Neural progenitor cell (in vitro differentiated cells): ENCODE data around the gene CACNA1B. TPM values are rescaled to one million over a fixed set of nuclear protein-coding genes. Genes with fewer than 3 reads are reported as not detected.
A peak's percentile ranks its signal among the peaks of the same experiment; 100 is the strongest.

ENCODE experiments used
- DNase-seq: peaks from one replicate; pipeline ENCODE4 v3.0.0-alpha.2; 2016; ENCODE audit warnings: low spot score
- H2AFZ ChIP-seq: fragments of 200-600 bp; sonication (generic); replicated peaks from 2 replicates; pipeline ENCODE4 v1.6.1; 2016; ENCODE audit warnings: antibody characterized with exemption
- H3F3A ChIP-seq: fragments of 200-600 bp; sonication (generic); 2 replicates; pipeline ENCODE4 v1.6.1; 2016; ENCODE audit warnings: antibody characterized with exemption, low read depth
- H3K27ac ChIP-seq: fragments of 200-600 bp; sonication (generic); 2 replicates; pipeline ENCODE4 v1.5.1; 2016; ENCODE audit warnings: mild to moderate bottlenecking
- H3K27me3 ChIP-seq: fragments of 200-600 bp; sonication (generic); 2 replicates; pipeline ENCODE4 v1.6.1; 2016; ENCODE audit warnings: mild to moderate bottlenecking, moderate library complexity
- H3K36me3 ChIP-seq: fragments of 200-600 bp; sonication (generic); 2 replicates; pipeline ENCODE4 v1.5.1; 2016
- H3K4me1 ChIP-seq: fragments of 200-600 bp; sonication (generic); 2 replicates; pipeline ENCODE4 v1.6.1; 2016; ENCODE audit warnings: mixed run types
- H3K4me2 ChIP-seq: fragments of 200-600 bp; sonication (generic); 2 replicates; pipeline ENCODE4 v1.6.1; 2016
- H3K4me3 ChIP-seq: fragments of 200-600 bp; sonication (generic); 2 replicates; pipeline ENCODE4 v1.5.1; 2016
- H3K79me2 ChIP-seq: fragments of 200-600 bp; sonication (generic); 2 replicates; pipeline ENCODE4 v1.6.1; 2016; ENCODE audit warnings: low read depth
- H3K9ac ChIP-seq: fragments of 200-600 bp; sonication (generic); 2 replicates; pipeline ENCODE4 v1.6.1; 2016
- H3K9me3 ChIP-seq: fragments of 200-600 bp; sonication (generic); 2 replicates; pipeline ENCODE4 v1.5.1; 2016; ENCODE audit warnings: low read depth
- H4K20me1 ChIP-seq: fragments of 200-600 bp; sonication (generic); 2 replicates; pipeline ENCODE4 v1.6.1; 2016; ENCODE audit warnings: low read depth
- H3K27ac Mint-ChIP-seq: 3 replicates; pipeline ENCODE4 v1.8.0; 2021; ENCODE audit warnings: mixed read lengths
- H3K27me3 Mint-ChIP-seq: 2 replicates; pipeline ENCODE4 v1.8.0; 2022; ENCODE audit warnings: low read depth, mild to moderate bottlenecking, inconsistent platforms, moderate library complexity, mixed read lengths; ENCODE audit not compliant: insufficient read depth
- H3K36me3 Mint-ChIP-seq: 3 replicates; pipeline ENCODE4 v1.8.0; 2021; ENCODE audit warnings: mixed read lengths
- H3K4me1 Mint-ChIP-seq: 3 replicates; pipeline ENCODE4 v1.8.0; 2021; ENCODE audit warnings: mixed read lengths
- H3K4me3 Mint-ChIP-seq: 3 replicates; pipeline ENCODE4 v1.8.0; 2021; ENCODE audit warnings: mild to moderate bottlenecking, moderate library complexity, mixed read lengths
- H3K9me3 Mint-ChIP-seq: 3 replicates; pipeline ENCODE4 v1.8.0; 2020; ENCODE audit warnings: mixed read lengths
- EZH2 ChIP-seq: fragments of 200-600 bp; sonication (generic); IDR thresholded peaks from 2 replicates; pipeline ENCODE4 v1.6.1; 2017; ENCODE audit warnings: antibody characterized with exemption, mild to moderate bottlenecking, moderate library complexity
- EZH2phosphoT487 ChIP-seq: fragments of 200-600 bp; sonication (generic); IDR thresholded peaks from 2 replicates; pipeline ENCODE4 v1.6.1; 2017; ENCODE audit warnings: antibody characterized with exemption
- total RNA-seq: library from RNA; depleted of rRNA; stranded (reverse); fragments of >200 nt; gene quantifications from 2 replicates; pipeline ENCODE4 v1.2.3, GENCODE V29; 2015; ENCODE audit warnings: low replicate concordance
- TF ChIP-seq, protein P1 (sequence below): fragments of 200-600 bp; sonication (generic); IDR thresholded peaks from 2 replicates; pipeline ENCODE4 v1.5.1; 2017; ENCODE audit warnings: antibody characterized with exemption, mild to moderate bottlenecking

The CACNA1B gene
- total RNA-seq, 1 donor from 2014 or later: 0.30 TPM

DNA sequence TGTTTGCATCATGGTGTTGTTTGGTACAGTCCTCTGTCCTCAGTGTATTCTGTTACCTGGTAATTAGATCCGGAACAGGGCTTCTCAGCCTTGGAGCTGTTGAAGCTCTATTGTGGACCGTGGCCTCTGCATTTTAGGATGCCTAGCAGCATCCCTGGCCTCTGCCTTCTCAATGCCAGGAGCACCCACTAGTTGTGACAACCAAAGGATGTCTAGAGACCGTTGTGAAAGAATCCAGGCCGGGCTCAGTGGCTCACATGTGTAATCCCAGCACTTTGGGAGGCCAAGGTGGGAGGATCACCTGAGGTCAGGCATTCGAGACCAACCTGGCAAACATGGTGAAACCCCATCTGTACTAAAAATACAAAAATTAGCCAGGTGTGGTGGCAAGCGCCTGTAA lies 159.6 kb downstream of the CACNA1B start:
- no peaks in the 10 kb centered on the region for H3K27me3 ChIP-seq
- no peaks in the 10 kb centered on the region for H3K4me1 ChIP-seq
- H3K79me2 ChIP-seq: no peaks in the 10 kb centered on the region
- H3K9ac ChIP-seq: no peak overlapping the region
- no peak overlapping the region for H2AFZ ChIP-seq
- H3K9me3 ChIP-seq: no peaks in the 10 kb centered on the region
- no peaks in the 10 kb centered on the region for H3K36me3 Mint-ChIP-seq
- no peaks in the 10 kb centered on the region for H3K27me3 Mint-ChIP-seq
- no peak overlapping the region for H3K4me2 ChIP-seq
- TF ChIP-seq EZH2 (no peak), EZH2phosphoT487 (no peak)
- TF ChIP-seq, protein P1, sequence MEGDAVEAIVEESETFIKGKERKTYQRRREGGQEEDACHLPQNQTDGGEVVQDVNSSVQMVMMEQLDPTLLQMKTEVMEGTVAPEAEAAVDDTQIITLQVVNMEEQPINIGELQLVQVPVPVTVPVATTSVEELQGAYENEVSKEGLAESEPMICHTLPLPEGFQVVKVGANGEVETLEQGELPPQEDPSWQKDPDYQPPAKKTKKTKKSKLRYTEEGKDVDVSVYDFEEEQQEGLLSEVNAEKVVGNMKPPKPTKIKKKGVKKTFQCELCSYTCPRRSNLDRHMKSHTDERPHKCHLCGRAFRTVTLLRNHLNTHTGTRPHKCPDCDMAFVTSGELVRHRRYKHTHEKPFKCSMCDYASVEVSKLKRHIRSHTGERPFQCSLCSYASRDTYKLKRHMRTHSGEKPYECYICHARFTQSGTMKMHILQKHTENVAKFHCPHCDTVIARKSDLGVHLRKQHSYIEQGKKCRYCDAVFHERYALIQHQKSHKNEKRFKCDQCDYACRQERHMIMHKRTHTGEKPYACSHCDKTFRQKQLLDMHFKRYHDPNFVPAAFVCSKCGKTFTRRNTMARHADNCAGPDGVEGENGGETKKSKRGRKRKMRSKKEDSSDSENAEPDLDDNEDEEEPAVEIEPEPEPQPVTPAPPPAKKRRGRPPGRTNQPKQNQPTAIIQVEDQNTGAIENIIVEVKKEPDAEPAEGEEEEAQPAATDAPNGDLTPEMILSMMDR: no peak
- no peak overlapping the region for H3K4me3 Mint-ChIP-seq
- no peaks in the 10 kb centered on the region for H3K4me1 Mint-ChIP-seq
- peaks cover 2% of the 10 kb centered on the region for H3F3A ChIP-seq
- H4K20me1 ChIP-seq: no peaks in the 10 kb centered on the region
- peaks cover 3% of the 10 kb centered on the region for H3K9me3 Mint-ChIP-seq
- DNase-seq: no peak
- no peak overlapping the region for H3K27ac ChIP-seq
- H3K36me3 ChIP-seq: no peaks in the 10 kb centered on the region
- H3K4me3 ChIP-seq: no peak overlapping the region
- no peak overlapping the region for H3K27ac Mint-ChIP-seq

DNA sequence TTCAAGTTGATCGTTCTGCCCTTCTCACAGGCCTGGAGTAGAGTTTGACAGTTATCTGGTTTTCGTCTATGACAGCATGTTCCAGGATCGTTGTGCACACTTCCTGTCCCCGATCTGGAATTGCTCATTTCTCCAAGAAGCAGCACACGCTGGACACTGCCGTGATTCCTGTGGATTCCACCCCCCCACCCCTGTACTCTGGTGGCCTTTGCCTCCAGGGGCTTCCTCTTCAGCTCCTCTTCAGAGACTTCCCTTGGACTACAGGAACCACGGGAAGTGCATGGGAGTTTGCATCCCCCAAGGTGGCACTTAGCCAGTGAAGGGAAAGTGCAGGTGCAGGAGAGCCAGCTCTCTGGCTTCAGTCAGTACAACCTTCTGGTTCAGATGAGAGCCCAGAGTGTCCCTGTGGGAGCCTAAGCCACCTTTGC lies 160.7 kb downstream of the CACNA1B start:
- H3K9me3 ChIP-seq: no peaks in the 10 kb centered on the region
- H3K4me1 ChIP-seq: no peaks in the 10 kb centered on the region
- H2AFZ ChIP-seq: no peak overlapping the region
- no peak for DNase-seq
- TF ChIP-seq EZH2: no peak
- TF ChIP-seq, protein P1: no peak
- TF ChIP-seq EZH2phosphoT487: no peak
- no peaks in the 10 kb centered on the region for H3K27me3 ChIP-seq
- no peak overlapping the region for H3K4me2 ChIP-seq
- no peaks in the 10 kb centered on the region for H4K20me1 ChIP-seq
- no peak overlapping the region for H3K27ac ChIP-seq
- Mint-ChIP-seq H3K4me3 (no peak overlapping the region), H3K27ac (no peak overlapping the region), H3K9me3 (no peaks in the 10 kb centered on the region), H3K27me3 (no peaks in the 10 kb centered on the region), H3K36me3 (no peaks in the 10 kb centered on the region), H3K4me1 (peaks cover 6% of the 10 kb centered on the region)
- no peaks in the 10 kb centered on the region for H3K36me3 ChIP-seq
- H3F3A ChIP-seq: peaks cover 2% of the 10 kb centered on the region
- H3K79me2 ChIP-seq: no peaks in the 10 kb centered on the region
- H3K9ac ChIP-seq: no peak overlapping the region
- no peak overlapping the region for H3K4me3 ChIP-seq

DNA sequence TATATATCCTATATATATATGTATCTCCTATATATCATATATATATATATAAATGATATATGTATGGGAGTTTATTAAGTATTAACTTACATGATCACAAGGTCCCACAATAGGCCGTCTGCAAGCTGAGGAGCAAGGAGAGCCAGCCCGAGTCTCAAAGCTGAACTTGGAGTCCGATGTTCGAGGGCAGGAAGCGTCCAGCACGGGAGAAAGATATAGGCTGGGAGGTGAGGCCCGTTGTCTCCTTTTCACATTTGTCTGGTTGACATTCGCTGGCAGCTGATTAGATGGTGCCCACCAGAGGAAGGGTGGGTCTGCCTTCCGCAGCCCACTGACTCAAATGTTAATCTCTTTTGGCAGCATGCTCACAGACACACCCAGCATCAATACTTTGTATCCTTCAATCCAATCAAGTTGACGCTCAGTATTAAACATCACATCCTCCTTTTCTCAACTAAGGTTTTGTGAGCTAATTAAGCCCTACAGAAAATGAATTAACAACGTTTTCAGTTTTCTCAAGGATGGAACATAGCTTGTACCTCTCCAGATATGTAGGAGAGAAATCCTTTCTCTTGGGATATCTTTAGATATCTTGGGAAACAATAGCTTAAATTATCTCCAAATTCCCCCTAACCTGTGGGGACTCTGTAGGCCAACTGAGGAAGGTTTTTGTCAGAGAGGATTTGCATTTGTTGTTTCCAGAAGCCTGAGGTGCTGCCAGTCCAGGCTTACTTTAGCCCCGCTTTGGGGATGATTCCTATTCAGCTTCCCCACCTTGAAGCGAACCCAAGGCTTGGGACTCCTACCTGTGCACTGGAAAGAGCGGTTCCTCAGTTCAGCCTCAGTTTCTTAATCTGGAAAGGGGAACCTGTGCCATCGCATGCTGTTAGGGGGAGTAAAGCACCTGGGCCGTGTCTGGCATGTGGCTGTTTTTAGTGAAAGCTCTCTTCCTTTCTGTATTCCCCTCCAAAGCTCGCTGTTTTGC lies 163.2 kb downstream of the CACNA1B start:
- no peaks in the 10 kb centered on the region for H3K27me3 ChIP-seq
- no peak overlapping the region for H2AFZ ChIP-seq
- Mint-ChIP-seq H3K4me3 (no peak overlapping the region), H3K27me3 (peaks cover 3% of the 10 kb centered on the region), H3K27ac (no peak overlapping the region), H3K4me1 (peaks cover 6% of the 10 kb centered on the region), H3K36me3 (no peaks in the 10 kb centered on the region), H3K9me3 (no peaks in the 10 kb centered on the region)
- H3K4me2 ChIP-seq: no peak overlapping the region
- no peaks in the 10 kb centered on the region for H3K4me1 ChIP-seq
- H3K36me3 ChIP-seq: no peaks in the 10 kb centered on the region
- H3K9me3 ChIP-seq: no peaks in the 10 kb centered on the region
- H3K79me2 ChIP-seq: no peaks in the 10 kb centered on the region
- no peaks in the 10 kb centered on the region for H4K20me1 ChIP-seq
- peak; percentile 0 for DNase-seq
- no peak overlapping the region for H3K4me3 ChIP-seq
- no peak overlapping the region for H3K9ac ChIP-seq
- TF ChIP-seq, protein P1: no peak
- TF ChIP-seq EZH2phosphoT487 (no peak), EZH2 (no peak)
- peaks cover 2% of the 10 kb centered on the region for H3F3A ChIP-seq
- no peak overlapping the region for H3K27ac ChIP-seq
